Fibroblast of lung (primary cell): Measurements from ENCODE around the gene GARIN5A. TPM values are rescaled to one million over a fixed set of nuclear protein-coding genes. Genes with fewer than 3 reads are reported as not detected.

Source experiments
- DNase-seq, 2 donors: peaks; one replicate each; pipeline versions ENCODE4 v3.0.0 to v3.0.0-alpha.2; 2010; ENCODE audit warnings: low read depth in 2 of 2
- H2AFZ ChIP-seq: 2 replicates; pipeline ENCODE4 v1.5.1; 2012; ENCODE audit warnings: low read length, control low read depth, inconsistent platforms
- H3K27ac ChIP-seq: 2 replicates; pipeline ENCODE4 v1.5.1; 2011; ENCODE audit warnings: low read length, control low read depth; ENCODE audit not compliant: insufficient read depth
- H3K27me3 ChIP-seq: 2 replicates; pipeline ENCODE4 v1.5.1; 2011; ENCODE audit warnings: mild to moderate bottlenecking, low read length; ENCODE audit not compliant: control insufficient read depth, insufficient read depth
- H3K36me3 ChIP-seq: 2 replicates; pipeline ENCODE4 v1.5.1; 2011; ENCODE audit warnings: low read length; ENCODE audit not compliant: control insufficient read depth, insufficient read depth
- H3K4me1 ChIP-seq: 2 replicates; pipeline ENCODE4 v1.5.1; 2011; ENCODE audit warnings: low read length; ENCODE audit not compliant: control insufficient read depth, insufficient read depth; ENCODE audit errors: extremely low read depth
- H3K4me2 ChIP-seq: 2 replicates; pipeline ENCODE4 v1.5.1; 2011; ENCODE audit warnings: low read length, control low read depth; ENCODE audit not compliant: insufficient read depth; ENCODE audit errors: extremely low read depth
- H3K4me3 ChIP-seq, 4 experiments: fragments of 200-600 bp in 1 of 4; sonication (generic) in 1 of 4; replicated peaks in 1 of 4; 2 replicates each; pipeline ENCODE4 v1.5.1; 2011 to 2016; ENCODE audit warnings: low read length in 4 of 4, low read depth in 3 of 4, mild to moderate bottlenecking in 3 of 4, control low read depth in 2 of 4, inconsistent platforms in 1 of 4, mixed read lengths in 1 of 4; ENCODE audit not compliant: insufficient read depth in 1 of 4; ENCODE audit errors: control extremely low read depth in 1 of 4
- H3K79me2 ChIP-seq: 2 replicates; pipeline ENCODE4 v1.5.1; 2012; ENCODE audit warnings: mild to moderate bottlenecking, low read length, inconsistent platforms; ENCODE audit not compliant: control insufficient read depth, insufficient read depth
- H3K9ac ChIP-seq: 2 replicates; pipeline ENCODE4 v1.5.1; 2011; ENCODE audit warnings: mild to moderate bottlenecking, low read length, control low read depth; ENCODE audit not compliant: insufficient read depth
- H3K9me3 ChIP-seq: 2 replicates; pipeline ENCODE4 v1.5.1; 2012; ENCODE audit warnings: low read depth, low read length; ENCODE audit not compliant: control insufficient read depth, insufficient read depth
- H4K20me1 ChIP-seq: 2 replicates; pipeline ENCODE4 v1.5.1; 2011; ENCODE audit warnings: low read length; ENCODE audit not compliant: control insufficient read depth, insufficient read depth; ENCODE audit errors: extremely low read depth
- CTCF ChIP-seq, 2 donors: IDR thresholded peaks in 1 of 2; conservative IDR thresholded peaks in 1 of 2; 1 replicate in 1 of 2; 2 replicates in 1 of 2; pipeline ENCODE4 v1.5.1; 2011 to 2012; ENCODE audit warnings: low read length in 2 of 2, control low read depth in 1 of 2, inconsistent platforms in 1 of 2, low read depth in 1 of 2, mild to moderate bottlenecking in 1 of 2
- EZH2 ChIP-seq: IDR thresholded peaks from 2 replicates; pipeline ENCODE4 v1.5.1; 2012; ENCODE audit warnings: low read length, control low read depth, mild to moderate bottlenecking; ENCODE audit errors: missing control alignments
- polyA plus RNA-seq, 2 donors: library from polyadenylated mRNA; depleted of rRNA in 1 of 2; stranded (reverse) in 1 of 2; unstranded in 1 of 2; fragments of >200 nt; gene quantifications; 2 replicates each; pipeline ENCODE4 v1.2.1, GENCODE V29; 2011 to 2012; ENCODE audit warnings: missing spikeins in 1 of 2
- total RNA-seq: library from RNA; depleted of rRNA; stranded (reverse); fragments of >200 nt; gene quantifications from 2 replicates; pipeline ENCODE4 v1.2.1, GENCODE V29; 2014

Gene GARIN5A
- total and polyA plus RNA-seq, 2 donors (not counting 1 experiment from before 2014, with no cell fraction given): 0.11 to 0.66 TPM

GRCh38 chr19:50486823-50487515 is 10.3 kb upstream of the GARIN5A start:
- no peaks in the 10 kb centered on the region for H3K36me3 ChIP-seq
- no peaks in the 10 kb centered on the region for H4K20me1 ChIP-seq
- H3K27me3 ChIP-seq: peaks cover 19% of the 10 kb centered on the region
- no peak overlapping the region for H3K27ac ChIP-seq
- no peak overlapping the region for H3K4me3 ChIP-seq
- H3K9ac ChIP-seq: no peak overlapping the region
- no peak overlapping the region for H2AFZ ChIP-seq
- peak; percentile 20 to 44 for DNase-seq
- no peak overlapping the region for H3K4me2 ChIP-seq
- no peaks in the 10 kb centered on the region for H3K4me1 ChIP-seq
- TF ChIP-seq EZH2 (no peak), CTCF (conservative IDR thresholded peaks at IDR 0.05 in 1 of 2, IDR thresholded peaks at IDR 0.05 in 1 of 2; ENCODE audit: low read depth in 1 of 2, low read length in 2 of 2) (peak; percentile 38 to 58)
- H3K79me2 ChIP-seq: no peaks in the 10 kb centered on the region
- H3K9me3 ChIP-seq: no peaks in the 10 kb centered on the region

- Histone ChIP-seq H2AFZ (no peak overlapping the region), H3K4me3 (no peak overlapping the region), H3K9ac (no peak overlapping the region), H3K9me3 (no peaks in the 10 kb centered on the region), H3K27ac (no peak overlapping the region), H3K4me1 (no peaks in the 10 kb centered on the region), H3K4me2 (no peak overlapping the region), H3K27me3 (peaks cover 12% of the 10 kb centered on the region), H3K36me3 (peaks cover 5% of the 10 kb centered on the region), H4K20me1 (no peaks in the 10 kb centered on the region), H3K79me2 (no peaks in the 10 kb centered on the region)
- no peak for TF ChIP-seq EZH2
- TF ChIP-seq CTCF (conservative IDR thresholded peaks at IDR 0.05 in 1 of 2, IDR thresholded peaks at IDR 0.05 in 1 of 2; ENCODE audit: low read depth in 1 of 2, low read length in 2 of 2): no peak
- no peak for DNase-seq
Observed at GRCh38 chr19:50485284-50485955, 8.8 kb upstream of the GARIN5A start.

GRCh38 chr19:50482916-50483315 is 6.3 kb upstream of the GARIN5A start:
- TF ChIP-seq CTCF (conservative IDR thresholded peaks at IDR 0.05 in 1 of 2, IDR thresholded peaks at IDR 0.05 in 1 of 2; ENCODE audit: low read depth in 1 of 2, low read length in 2 of 2): no peak
- TF ChIP-seq EZH2: no peak
- H3K36me3 ChIP-seq: peaks cover 9% of the 10 kb centered on the region
- peaks cover 6% of the 10 kb centered on the region for H3K79me2 ChIP-seq
- H3K27me3 ChIP-seq: peaks cover 4% of the 10 kb centered on the region
- no peak for DNase-seq
- H3K9me3 ChIP-seq: no peaks in the 10 kb centered on the region
- H4K20me1 ChIP-seq: no peaks in the 10 kb centered on the region
- H3K4me2 ChIP-seq: no peak overlapping the region
- no peaks in the 10 kb centered on the region for H3K4me1 ChIP-seq
- H2AFZ ChIP-seq: no peak overlapping the region
- no peak overlapping the region for H3K27ac ChIP-seq
- no peak overlapping the region for H3K9ac ChIP-seq
- H3K4me3 ChIP-seq: no peak overlapping the region
